COR-L47 (cell line): ENCODE measurements around the gene CPNE9.
"Not testable (repeated sequence)": the region's sequence is repeated elsewhere in the genome, so short reads cannot be mapped to it uniquely, and the experiment has no call there.

ENCODE experiments used
- DNase-seq: peaks from one replicate; lab custom pipeline; 2025; lab: John Stamatoyannopoulos, UW

The CPNE9 gene

DNA sequence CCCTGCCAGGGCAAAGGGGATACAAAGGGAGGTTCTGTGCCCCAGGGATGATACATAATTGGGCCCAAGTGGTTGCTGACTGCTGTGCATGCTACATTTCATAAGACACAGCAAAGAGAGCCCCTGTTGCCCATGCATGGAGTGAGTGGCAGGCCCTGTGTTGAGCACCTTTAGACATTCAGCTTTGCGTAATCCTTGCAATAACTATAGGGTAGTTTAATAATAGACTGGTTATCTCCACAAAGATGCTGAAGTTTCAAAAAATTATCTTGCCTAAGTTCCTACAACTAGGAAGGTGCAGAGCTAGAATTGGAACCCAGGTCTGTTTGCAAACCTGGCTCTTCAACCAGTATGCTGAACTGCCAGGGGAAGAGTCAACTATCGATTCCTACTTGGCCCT is 44.4 kb downstream of the CPNE9 start:
- DNase-seq, result no peak

DNA sequence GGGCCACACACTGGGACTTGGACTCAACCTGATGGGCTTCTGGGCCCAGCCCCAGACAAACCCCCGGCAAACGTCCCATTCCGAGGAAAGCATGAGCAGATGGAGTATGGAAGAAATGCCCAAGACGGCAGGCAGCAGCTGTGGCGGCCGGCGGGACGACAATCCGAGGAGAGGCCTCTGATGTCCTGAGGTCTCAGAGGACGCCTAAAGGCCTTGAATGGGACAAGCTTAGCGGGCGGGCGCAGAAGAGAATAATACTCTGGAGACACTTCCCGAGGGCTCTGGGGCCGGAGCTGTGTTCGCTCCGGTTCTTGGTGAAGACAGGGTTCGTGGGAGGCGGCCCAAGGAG is 45.6 kb downstream of the CPNE9 start:
- DNase-seq, result no peak

DNA sequence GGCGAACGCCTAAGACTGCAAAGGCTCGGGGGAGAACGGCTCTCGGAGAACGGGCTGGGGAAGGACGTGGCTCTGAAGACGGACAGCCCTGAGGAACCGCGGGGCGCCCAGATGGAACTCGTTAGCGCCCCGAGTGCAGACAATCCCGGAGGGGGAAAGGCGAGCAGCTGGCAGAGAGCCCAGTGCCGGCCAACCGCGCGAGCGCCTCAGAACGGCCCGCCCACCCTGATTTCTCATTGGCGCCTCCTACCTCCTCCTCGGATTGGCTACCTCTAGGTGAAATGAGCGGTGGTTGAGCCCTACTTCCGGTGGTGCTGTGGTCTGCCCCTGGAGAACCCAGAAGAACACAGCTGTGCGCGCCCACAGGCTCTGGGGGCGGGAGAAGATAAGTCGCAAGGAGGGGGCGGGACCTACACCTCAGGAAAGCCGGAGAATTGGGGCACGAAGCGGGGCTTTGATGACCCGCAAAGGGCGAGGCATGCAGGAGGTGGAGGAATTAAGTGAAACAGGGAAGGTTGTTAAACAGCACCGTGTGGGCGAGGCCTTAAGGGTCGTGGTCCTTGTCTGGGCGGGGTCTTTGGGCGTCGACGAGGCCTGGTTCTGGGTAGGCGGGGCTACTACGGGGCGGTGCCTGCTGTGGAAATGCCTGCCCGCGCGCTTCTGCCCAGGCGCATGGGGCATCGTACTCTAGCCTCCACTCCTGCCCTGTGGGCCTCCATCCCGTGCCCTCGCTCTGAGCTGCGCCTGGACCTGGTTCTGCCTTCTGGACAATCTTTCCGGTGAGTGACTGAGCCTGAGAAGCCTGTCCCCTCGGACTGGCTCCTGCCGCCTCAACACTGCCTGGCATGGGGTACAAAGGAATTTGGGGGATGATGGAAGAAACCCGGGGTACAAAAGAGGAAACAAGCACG is 46.3 kb downstream of the CPNE9 start, which contains the start of gene OGG1:
OGG1 (plus strand) TSS at position 308 of the 911 bp plus-strand sequence; CDS start at position 643, 335 bp downstream.
- DNase-seq, result peak; percentile 92

DNA sequence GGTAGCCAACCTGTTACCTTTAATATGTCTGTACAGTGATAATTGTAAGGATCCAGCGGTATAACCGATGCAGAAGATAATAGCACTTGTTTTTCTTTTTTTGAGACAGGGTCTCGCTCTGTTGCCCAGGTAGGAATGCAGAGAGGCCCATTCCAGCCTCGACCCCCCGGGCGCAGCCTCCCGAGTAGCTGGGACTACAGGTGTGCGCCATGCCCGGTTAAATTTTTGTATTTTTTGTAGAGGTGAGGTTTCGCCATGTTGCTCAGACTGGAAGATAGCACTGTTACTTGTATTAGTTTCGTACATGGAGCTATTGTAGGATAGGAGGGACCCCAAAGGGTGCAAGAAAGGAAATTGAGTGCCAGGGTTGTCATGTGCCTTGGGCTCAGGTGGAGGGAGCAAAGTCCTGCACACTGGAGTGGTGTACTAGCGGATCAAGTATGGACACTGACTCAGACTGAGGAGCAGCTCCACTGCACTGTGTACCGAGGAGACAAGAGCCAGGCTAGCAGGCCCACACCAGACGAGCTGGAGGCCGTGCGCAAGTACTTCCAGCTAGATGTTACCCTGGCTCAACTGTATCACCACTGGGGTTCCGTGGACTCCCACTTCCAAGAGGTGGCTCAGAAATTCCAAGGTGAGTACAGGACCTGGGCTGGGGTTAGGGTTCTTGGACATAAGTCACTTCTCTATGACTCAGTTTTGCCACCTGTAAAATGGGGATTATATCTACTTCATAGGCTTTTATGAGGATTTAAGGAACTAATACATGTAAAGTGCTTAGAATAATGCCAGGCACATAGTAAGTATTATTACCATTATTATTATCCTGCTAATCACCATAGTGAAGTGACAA is 47.2 kb downstream of the CPNE9 start:
- DNase-seq, result no peak

DNA sequence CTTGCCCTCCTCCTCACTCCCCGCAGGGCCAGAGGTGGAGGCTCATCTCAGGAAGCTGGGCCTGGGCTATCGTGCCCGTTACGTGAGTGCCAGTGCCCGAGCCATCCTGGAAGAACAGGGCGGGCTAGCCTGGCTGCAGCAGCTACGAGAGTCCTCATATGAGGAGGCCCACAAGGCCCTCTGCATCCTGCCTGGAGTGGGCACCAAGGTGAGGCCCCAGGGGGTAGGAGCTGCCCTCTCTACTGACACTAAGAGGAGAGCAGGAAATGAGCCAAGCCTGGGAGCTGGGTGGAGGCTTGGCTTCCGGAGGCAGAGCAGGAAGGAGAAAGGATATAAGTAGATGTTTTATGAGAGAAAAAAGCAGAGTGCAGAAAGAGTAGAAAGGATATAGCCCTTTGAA is 51.0 kb downstream of the CPNE9 start:
- no peak for DNase-seq

DNA sequence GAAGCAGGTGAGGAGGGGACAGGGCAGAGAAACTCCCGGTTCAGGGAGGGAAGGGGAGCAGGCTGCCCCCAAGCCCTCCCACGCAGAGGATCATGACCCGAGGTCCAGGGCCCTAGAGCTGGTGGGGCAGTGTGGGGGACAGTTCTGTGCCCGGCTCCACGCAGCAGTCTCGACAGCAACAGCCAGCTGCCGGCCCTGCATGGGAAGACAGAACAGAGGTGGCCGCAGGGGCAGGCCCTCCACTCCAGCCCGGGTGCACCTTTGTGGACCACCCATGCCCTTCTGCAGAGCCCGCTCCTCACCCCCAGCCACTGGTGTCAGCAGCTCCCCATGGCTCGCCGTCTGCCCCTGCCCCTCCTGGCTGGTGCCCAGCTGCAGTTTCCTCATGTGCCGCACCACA is 53.8 kb downstream of the CPNE9 start:
- DNase-seq, result no peak

DNA sequence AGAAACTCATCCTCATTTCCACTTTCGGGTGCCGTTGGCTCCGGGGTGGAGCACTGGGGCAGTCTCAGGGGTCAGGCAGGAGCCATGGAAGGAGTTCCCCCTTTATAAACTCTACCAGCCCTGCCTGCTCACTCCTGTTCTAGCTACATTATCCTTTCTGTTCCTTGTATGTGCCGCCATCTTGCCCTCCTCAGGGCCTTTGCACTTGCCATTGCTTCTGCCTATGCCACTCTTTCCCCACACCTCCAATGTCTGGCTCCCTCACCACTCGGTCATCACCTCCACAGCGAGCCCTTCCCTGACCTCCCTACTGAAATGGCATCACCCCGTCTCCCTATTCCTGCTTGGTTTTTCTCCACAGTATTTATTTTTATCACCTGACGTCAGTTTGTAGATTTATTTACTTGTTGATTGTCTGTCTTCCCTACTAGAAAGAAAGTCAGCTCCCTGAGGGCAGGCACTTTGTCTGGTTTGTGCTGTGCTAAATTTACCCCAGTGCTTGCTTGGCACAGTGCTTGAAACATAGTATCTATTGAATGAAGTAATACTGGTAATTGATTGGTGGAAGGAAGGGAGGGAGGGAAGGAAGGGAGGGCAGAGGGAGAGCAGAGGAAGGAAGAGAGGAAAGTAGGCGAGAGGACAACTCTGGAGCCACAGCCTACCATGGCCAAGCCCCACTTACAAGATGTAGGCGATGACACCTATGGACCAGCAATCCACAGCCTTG is 57.3 kb downstream of the CPNE9 start:
- no peak for DNase-seq

DNA sequence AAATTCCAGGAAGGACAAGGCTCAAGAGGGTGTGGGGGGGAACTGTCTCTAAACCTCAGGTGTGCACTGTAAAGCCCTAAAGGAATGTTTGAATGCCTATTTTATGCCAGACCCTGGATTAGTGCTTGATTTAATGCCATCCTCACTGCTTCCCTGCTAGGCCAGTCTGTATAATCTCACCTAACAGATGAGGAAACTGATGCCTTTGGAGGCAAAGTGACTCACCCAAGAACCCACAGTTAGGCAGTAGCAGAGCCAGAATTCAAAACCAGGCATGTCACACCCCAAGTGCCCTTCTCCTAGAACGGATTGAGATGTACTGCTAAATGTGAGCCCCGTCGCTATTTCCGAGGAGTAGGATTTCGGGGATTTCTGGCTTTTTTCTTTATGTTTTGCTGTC is 58.3 kb downstream of the CPNE9 start:
- no peak for DNase-seq

DNA sequence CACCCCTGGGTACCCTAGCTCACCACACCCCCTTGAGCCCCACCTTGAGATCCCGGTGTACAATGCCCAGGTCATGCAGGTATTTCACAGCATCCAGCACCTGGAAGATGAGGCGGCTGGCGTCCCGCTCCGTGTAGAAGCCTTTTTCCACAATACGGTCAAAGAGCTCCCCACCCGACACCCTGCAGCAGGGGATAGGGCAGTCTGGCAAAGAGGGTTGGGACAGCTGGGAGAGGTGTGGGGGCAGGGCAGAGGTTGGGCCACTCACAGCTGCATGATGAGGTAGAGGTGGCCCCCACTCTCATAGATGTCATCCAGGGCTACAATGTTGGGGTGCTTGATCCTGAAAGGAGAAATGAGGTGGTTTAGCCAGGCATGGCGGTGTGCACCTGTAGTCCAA is 59.2 kb downstream of the CPNE9 start:
- DNase-seq, result no peak

DNA sequence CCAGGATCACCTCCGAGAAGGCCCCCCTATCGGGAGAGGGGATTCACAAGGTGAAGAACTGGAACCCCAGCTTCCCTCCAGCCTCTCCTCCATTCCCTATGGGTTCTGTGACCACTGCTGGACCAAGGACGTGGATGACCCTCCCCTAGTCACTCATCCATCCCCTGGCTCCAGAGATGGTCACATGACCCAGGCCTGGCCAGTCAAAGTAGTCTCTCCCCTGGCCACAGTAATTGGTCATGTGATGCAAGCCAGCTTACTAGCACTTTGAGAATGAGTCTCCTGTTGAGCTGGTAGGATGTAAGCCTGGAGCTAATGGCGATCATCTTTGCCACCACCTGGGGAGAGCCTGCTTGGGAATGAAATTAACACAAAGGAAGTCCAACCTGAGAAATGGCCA is 62.2 kb downstream of the CPNE9 start:
- DNase-seq, result no peak

DNA sequence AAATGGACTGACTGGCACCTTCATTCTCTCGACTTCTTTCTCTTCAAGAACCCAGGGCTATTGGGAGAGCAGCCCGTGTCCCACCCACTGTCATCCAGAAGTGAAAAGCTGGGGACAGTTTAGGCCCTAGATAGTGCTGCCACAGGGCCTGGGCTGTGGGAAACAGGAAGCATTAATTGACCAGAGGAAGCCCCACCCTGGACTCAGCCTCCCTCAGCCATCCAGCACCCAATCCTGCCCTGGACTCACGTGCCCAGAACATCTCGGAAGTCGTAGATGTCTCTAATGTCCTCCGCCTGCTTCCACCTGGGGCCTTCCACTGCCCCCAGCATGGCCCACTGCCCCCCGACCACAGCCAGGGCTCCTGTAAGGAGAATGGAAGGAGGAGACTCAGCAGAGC is 63.8 kb downstream of the CPNE9 start:
- DNase-seq, result no peak

DNA sequence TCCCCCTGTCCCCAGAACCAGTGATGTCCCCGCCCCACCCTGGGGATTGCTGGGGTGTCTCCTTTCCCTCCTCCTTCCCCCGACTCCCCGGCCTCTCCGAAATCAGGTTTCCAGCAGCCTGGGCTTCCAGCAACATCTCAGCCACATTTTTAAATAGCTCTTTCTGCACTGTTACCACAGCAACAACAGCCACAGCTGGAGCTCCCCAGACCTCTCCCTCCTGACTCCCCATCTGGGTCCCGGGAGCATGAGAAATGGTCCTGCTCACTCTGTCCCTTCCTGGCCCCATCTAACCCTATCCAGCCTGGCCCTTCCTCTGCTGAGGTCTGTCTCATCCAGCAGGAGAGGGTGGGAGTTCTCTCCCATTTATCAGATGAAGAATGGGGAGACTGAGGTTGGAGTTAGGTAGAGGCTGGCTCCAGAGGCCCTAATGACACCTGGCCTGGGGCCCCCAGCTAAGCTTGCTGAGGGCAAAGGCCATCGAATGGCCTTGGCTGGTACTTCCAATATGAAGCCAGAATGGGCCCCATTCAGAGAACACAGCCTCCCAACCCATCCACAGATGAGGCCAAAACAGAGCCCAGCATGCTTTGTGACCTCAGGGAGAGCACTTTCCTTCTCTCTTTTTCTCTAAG is 64.6 kb downstream of the CPNE9 start:
- DNase-seq, result no peak

DNA sequence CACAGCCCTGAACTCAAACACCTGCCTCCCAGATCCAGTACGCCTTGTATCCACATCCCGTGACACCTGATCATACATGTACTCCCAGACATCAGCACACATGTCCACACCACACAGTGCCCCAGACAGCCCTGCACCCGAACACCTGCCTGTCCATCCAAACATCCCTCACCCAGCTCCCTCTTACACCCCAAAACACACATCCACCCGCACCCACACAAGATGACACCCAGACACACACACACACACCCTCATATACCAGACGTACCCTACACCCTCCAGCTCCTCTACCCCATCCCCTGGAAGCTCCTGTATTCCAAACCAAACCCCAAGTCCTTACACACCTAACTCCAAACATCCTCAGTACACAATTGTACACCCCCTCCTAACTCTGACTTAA is 65.4 kb downstream of the CPNE9 start:
- DNase-seq, result no peak

DNA sequence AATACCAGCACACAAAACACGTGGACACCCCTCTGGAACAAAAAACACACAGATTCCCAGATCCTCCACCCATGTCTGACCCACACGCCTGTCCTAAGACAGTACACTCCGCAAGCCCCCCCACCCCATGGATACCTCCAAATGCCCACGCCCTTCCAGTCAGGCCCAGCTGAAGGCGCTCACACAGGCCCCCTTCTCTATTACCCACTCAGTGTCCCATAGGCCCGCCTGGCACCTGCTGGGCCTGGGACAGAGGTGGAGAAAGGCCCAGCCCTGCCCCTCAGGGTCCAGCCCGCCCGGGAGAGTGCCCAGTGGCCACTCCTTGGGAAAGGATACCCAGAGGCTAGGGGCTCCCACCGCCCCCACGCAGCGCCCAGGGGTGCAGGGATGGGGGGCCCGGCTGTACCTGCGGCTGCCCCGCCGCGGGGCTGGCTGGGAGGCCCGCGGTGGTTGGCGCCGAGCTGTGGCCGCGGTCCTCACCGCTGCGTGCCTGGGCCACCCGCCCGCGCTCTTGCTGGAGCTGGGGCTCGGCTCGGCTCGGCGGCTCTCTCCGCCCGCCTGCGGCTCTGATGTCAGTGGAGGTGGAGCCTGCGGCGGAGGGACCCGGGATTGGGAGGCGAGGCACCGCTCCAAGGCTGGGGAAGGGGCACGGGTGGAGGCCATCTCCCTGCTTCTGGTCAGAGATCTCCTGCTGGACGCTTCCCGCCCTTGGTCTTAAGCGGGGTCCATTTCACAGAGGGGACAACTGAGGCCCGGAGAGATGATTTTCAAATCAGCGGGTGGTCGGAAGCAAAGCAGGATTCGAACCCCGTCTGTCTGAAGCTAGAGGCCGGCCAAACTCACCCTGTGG is 66.0 kb downstream of the CPNE9 start, which contains the start of gene CAMK1:
CAMK1 (minus strand) TSS at position 522 of the 850 bp plus-strand sequence. CDS start 2,198 bp downstream, outside the sequence.
- peak; percentile 33 for DNase-seq

DNA sequence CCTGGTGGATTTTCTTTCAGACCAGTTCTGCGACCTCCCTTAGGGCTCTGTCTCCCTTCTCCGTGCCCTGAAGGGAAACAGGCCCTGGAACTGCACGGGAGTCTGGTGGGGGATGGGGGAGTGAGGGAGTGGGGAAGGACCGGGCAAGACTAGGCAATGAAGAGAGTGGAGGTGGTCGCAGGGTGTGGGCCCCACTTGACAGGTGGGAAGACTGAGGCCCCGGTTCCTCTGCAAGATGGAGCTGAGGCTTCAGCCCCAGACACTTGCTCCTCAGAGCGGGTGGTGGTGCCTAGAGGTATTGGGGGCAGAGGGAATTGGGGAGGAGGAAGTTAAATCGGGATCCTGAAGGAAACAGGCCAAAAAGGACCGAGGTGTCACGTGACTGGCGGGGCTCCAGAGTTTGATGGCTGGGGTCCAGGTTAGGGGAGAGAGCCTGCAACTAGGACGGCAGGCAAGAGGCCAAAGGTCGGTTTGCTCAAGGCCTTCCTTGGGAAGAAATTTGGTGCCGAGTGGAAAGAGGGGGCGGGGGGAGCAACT is 66.7 kb downstream of the CPNE9 start:
- no peak for DNase-seq

DNA sequence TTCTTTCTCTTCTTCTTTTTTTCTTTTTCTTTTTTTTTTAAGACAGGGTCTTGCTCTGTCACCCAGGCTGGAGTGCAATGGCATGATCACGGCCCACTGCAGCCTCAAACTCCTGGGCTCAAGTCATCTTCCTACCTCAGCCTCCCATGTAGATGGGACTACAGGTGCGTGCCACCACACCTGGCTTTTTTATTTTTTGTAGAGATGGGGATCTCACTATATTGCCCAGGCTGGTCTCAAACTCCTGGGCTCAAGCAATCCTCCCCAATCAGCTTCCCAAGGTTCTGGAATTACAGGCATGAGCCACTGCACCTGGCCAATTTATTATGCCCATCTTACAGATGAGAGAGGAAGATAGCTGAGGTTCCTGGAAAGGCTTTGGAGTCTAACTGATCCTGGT is 67.4 kb downstream of the CPNE9 start:
- not testable (repeated sequence) for DNase-seq

DNA sequence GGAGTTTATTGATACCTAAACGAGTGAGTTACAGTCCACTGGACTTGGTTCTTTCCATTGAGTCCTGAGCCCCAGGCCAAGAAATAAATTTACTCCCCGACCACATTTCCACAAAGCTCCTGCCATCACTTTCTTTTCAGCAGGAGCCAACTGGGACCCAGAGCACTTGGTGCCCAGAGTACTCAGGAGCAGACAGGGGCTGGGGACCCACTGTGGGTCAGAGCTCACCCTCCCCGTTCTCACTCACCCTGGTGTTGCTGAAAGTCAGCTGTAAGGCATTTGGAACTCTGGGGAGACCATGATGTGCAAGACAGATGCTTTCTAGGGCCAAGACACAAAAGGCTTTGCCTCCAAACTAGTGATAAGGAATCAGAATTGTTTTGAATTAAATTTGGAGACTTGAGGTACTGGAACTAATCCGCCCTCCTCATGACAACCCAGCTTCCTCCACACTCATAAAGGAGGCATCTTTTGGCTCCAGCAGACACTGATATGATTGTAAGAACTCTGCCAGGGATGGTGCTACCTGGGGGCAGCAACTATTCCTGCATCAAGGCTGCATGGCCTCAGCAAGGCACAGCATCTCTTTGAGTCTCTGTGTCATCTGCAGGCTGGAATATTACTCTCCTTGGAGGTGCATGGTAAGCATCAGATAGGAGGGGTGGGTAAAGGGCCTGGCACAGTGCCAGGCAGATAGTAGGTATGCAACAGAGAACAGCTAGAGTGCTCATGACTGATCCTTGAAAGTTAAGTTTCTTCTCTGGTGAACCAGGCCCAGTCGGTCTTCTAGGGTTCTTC is 73.5 kb downstream of the CPNE9 start:
- DNase-seq, result no peak

DNA sequence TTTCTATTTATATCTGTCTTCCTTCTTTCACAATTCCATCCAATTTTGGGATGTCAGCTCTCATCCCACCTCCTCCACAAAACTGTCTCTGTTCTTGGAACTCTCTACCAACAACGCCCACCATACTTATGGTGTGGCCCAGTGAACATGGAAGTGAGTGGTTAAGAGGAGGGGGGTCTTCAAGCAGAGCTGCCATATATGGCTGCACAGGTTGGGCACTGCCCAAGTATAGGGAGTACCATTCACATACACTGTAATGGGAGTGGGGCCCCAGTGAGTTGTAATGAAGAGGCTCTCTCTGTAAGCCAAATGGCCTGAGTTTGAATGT is 74.0 kb downstream of the CPNE9 start:
- DNase-seq, result no peak

DNA sequence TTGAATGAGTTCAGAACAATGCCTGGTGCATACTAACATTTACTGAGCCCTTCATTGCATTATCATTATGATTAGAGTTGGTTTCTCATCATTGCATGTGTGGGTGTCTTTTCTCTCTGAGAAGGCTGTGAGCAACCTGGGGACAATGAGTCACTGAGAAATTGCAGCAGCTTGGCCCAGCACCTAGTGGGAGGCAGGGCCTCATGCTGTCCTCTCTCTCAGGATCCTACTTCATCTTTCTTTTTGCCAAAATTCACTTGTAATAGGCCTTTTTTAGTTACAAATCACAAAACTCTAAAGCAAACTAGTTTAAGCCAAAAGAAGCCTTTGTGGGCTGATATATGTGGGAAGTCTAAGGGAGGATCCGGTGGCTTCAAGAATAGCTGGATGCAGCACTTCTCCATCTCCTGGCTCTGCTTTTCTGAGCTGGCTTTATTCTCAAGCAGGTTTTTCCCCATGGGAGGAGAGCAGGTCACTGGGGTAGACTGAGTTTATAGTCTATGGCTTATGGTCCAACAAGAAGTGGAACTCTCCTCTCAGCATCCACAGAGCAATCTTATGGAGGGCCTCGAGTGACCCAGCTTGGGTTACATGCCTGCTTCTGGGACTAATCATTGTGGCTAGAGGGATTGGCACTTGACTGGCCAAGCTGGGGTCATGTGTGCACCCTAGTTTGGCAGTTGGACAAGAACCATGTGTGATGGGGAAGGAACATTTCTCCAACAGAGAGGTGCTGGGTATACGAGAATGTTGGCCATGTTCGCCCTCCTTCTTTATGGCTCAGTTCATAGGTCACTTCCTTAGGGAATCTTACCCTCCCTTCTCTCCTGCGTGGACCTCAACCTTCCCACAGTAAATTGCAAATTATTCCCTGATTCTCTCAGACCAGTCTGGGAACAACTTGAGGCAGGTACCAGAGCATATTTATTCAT is 74.8 kb downstream of the CPNE9 start:
- no peak for DNase-seq
